Measurements from ENCODE around the gene MAN1C1. TPM values are rescaled to one million over a fixed set of nuclear protein-coding genes. Genes with fewer than 3 reads are reported as not detected.
A peak's percentile ranks its signal among the peaks of the same experiment; 100 is the strongest.

MAN1C1 gene
- total and polyA plus RNA-seq, 8 donors = 4.3 to 33.9 (median 6.1) TPM

DNA sequence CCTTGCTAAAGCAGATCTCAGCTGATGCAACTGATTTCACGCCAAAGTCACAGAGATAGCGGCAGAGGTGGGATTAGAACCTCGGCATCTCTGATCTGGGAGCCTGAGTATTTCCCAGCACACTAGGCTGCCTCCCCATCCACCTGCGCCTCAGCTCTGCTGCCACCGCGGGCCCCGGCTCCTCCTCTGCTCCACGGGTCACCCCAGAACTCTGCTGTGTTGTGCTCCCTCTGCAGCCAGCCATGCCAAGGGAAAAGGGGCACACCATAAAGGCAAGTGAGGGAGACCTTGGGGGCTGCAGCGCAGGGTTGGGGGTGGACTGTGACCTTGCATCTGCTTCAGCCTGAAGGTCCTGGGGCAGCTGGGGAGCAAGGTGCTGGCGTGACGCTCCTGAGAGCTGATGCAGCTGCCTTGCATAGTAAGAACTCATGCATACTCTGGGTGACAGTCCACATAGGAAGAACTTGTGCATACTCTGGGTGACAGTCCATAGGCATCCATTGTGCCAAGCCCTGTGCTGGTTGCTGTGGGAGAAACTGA is 68.7 kb downstream of the MAN1C1 start:
- TF ChIP-seq POLR2AphosphoS5 (IDR thresholded peaks at IDR 0.05) = no peak
- no peak for TF ChIP-seq POLR2A (IDR thresholded peaks at IDR 0.05)
- TF ChIP-seq EP300 (IDR thresholded peaks at IDR 0.05) = no peak
- TF ChIP-seq CTCF (IDR thresholded peaks at IDR 0.05) = no peak
- H3K4me3 ChIP-seq = no peak overlapping the region
- H3K27me3 ChIP-seq = no peaks in the 10 kb centered on the region
- H3K36me3 ChIP-seq = no peaks in the 10 kb centered on the region
- H3K9me3 ChIP-seq = no peaks in the 10 kb centered on the region
- DNase-seq = no peak
- H3K4me1 ChIP-seq = peaks cover 4 to 30% (median 16%) of the 10 kb centered on the region in 4 donors
- intact Hi-C loops (cut with DNase I; ENCODE audit: low total_unique reads) = no loop called here
- H3K27ac ChIP-seq = peak overlapping the region in 1 of 5 donors; percentile 77
- 88 to 92% (median 90%) methylated on average over 10 to 11 of the region's 11 CpGs for WGBS, 5 donors

GRCh38 chr1:25685938-25686665 is 69.5 kb downstream of the MAN1C1 start:
- intact Hi-C loops (cut with DNase I; ENCODE audit: low total_unique reads) = no loop called here

DNA sequence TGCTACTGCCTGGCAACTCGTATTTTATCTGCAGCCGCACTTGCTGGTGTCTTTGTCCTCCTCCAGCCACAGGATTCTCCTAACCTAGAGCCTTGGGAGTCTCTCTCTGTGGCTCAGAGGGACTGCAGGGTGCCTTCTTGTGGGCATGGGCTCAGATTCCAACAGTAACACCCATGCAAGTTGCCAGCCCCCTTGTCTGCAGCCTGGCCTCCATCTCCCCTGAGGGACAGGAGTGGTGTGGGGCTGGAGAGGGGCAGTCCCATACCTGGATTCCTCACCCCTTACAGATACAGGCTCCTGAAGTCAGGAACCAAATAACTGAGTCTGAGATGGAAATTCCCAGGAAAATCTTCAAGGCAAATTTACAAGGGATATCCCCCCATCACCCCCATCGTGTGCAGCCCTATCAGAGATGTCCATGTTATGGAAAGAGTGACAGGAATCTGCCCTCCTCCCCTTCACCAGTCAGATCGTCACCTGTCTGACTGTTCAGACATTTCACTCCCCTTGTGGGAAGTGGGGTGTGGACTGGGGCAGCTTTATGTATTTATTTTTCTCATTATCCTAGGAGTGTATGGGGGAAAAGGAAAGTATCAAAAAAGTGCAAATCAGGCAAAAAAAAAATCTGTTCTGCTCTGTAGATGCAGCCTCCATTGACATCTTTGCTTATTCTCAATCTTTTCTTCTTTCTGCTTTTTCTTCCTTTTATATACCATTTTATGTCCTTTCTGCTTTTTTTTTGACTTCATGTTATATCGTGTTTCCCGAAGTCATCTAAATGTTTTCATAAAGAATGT is 70.8 kb downstream of the MAN1C1 start:
- TF ChIP-seq POLR2AphosphoS5 (IDR thresholded peaks at IDR 0.05) (no peak), CTCF (IDR thresholded peaks at IDR 0.05) (no peak), EP300 (IDR thresholded peaks at IDR 0.05) (no peak), POLR2A (IDR thresholded peaks at IDR 0.05) (no peak)
- no peak overlapping the region for H3K4me3 ChIP-seq
- no peaks in the 10 kb centered on the region for H3K9me3 ChIP-seq
- no peaks in the 10 kb centered on the region for H3K27me3 ChIP-seq
- peaks cover 4 to 30% (median 16%) of the 10 kb centered on the region in 4 donors for H3K4me1 ChIP-seq
- DNase-seq = no peak
- peak overlapping the region in 3 of 5 donors; percentile 17 to 77 (median 68) for H3K27ac ChIP-seq
- intact Hi-C loops (cut with DNase I; ENCODE audit: low total_unique reads) = no loop called here
- WGBS, 5 donors = 77 to 85% (median 80%) methylated on average over 6 of the region's 6 CpGs
- H3K36me3 ChIP-seq = no peaks in the 10 kb centered on the region

More at GRCh38 chr1:25685938-25686665, 69.5 kb downstream of the MAN1C1 start:
- no peak overlapping the region for H3K4me3 ChIP-seq
- no peak for DNase-seq
- no peaks in the 10 kb centered on the region for H3K36me3 ChIP-seq
- H3K4me1 ChIP-seq = peaks cover 4 to 30% (median 16%) of the 10 kb centered on the region in 4 donors
- H3K9me3 ChIP-seq = no peaks in the 10 kb centered on the region
- TF ChIP-seq POLR2A (IDR thresholded peaks at IDR 0.05) = no peak
- no peak for TF ChIP-seq POLR2AphosphoS5 (IDR thresholded peaks at IDR 0.05)
- no peak for TF ChIP-seq EP300 (IDR thresholded peaks at IDR 0.05)
- no peak for TF ChIP-seq CTCF (IDR thresholded peaks at IDR 0.05)
- no peaks in the 10 kb centered on the region for H3K27me3 ChIP-seq
- 85 to 95% (median 91%) methylated on average over 19 of the region's 19 CpGs for WGBS, 5 donors
- peak overlapping the region in 4 of 5 donors; percentile 17 to 77 (median 47) for H3K27ac ChIP-seq

DNA sequence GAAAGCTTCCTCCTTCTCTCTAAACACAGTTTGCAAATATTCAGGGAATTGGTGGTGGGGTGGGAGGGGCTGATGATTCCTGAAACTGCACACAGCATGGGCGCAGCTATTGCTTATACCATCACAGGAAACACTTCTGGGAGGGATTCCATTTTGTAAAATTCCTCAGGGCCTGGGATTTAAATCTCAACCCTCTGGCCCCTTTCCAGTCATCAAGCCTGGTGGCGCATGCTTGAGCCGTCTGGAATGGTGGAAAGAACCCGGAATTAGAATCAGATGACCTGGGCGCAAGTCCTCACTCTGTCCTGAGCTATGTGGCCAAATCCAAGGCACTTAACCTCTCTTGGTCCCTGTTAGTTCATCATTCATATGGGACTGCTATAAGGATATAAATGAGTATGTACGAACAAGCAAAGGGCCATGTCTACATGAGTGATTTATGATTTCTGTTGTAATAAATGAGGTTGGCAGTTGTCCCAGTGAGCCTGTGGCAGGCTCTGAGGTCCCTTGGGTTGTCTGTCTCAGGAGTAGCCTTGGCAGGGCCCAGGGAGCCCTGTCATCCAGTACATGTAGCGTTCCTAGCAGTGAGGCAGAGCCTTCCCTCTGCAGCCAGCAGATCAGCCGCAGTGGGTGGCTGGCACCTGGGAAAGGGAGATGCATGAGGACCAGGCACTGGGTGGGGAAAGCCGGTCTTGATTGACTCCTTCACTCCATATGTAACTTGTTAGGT is 72.0 kb downstream of the MAN1C1 start:
- DNase-seq = peak in 1 of 2 donors; percentile 69
- peak overlapping the region; percentile 26 to 77 (median 68) for H3K27ac ChIP-seq
- no peak for TF ChIP-seq EP300 (IDR thresholded peaks at IDR 0.05)
- no peak for TF ChIP-seq CTCF (IDR thresholded peaks at IDR 0.05)
- TF ChIP-seq POLR2AphosphoS5 (IDR thresholded peaks at IDR 0.05) = peak in 1 of 3 donors; percentile 35
- no peak for TF ChIP-seq POLR2A (IDR thresholded peaks at IDR 0.05)
- H3K4me1 ChIP-seq = peaks cover 4 to 31% (median 16%) of the 10 kb centered on the region in 4 donors
- intact Hi-C loops (cut with DNase I; ENCODE audit: low total_unique reads) = no loop called here
- H3K36me3 ChIP-seq = no peaks in the 10 kb centered on the region
- no peaks in the 10 kb centered on the region for H3K9me3 ChIP-seq
- no peaks in the 10 kb centered on the region for H3K27me3 ChIP-seq
- 62 to 77% (median 72%) methylated on average over 9 of the region's 9 CpGs for WGBS, 5 donors
- H3K4me3 ChIP-seq = no peak overlapping the region
